Tibial nerve (tissue), 4 donors: ENCODE measurements around the gene ETF1. TPM values are rescaled to one million over a fixed set of nuclear protein-coding genes. Genes with fewer than 3 reads are reported as not detected.

Experiments
- DNase-seq, 2 donors: peaks; one replicate each; pipeline ENCODE4 v3.0.0-alpha.2; 2019; ENCODE audit warnings: low spot score in 2 of 2
- H3K27ac ChIP-seq, 4 donors: fragments of 200-600 bp; sonication (generic) in 3 of 4; one replicate each; pipeline ENCODE4 v1.5.1; 2017 to 2019; ENCODE audit warnings: mild to moderate bottlenecking in 1 of 4
- H3K27me3 ChIP-seq, 2 donors: fragments of 200-600 bp; sonication (generic) in 1 of 2; one replicate each; pipeline versions ENCODE4 v1.5.1 to v1.6.0; 2017 to 2019
- H3K36me3 ChIP-seq, 3 donors: fragments of 200-600 bp; sonication (generic); one replicate each; pipeline ENCODE4 v1.5.1; 2018 to 2019
- H3K4me1 ChIP-seq, 4 donors: fragments of 200-600 bp; sonication (generic) in 3 of 4; one replicate each; pipeline ENCODE4 v1.5.1; 2017 to 2019
- H3K4me3 ChIP-seq, 4 donors: fragments of 200-600 bp; sonication (generic) in 3 of 4; one replicate each; pipeline ENCODE4 v1.5.1; 2017 to 2019; ENCODE audit warnings: mild to moderate bottlenecking in 1 of 4, moderate library complexity in 1 of 4
- H3K9me3 ChIP-seq, 4 donors: fragments of 200-600 bp; sonication (generic) in 3 of 4; one replicate each; pipeline ENCODE4 v1.5.1; 2017 to 2019
- CTCF ChIP-seq, 5 experiments: fragments of 200-600 bp in 3 of 5; fragments of 450-650 bp in 2 of 5; sonication (generic) in 3 of 5; IDR thresholded peaks; one replicate each; pipeline ENCODE4 v1.5.1; 2016 to 2019; ENCODE audit warnings: antibody characterized with exemption in 5 of 5, mild to moderate bottlenecking in 3 of 5, moderate library complexity in 2 of 5
- EP300 ChIP-seq, 2 donors: sonication (generic); formaldehyde crosslinking; IDR thresholded peaks; one replicate each; pipeline ENCODE4 v1.6.1; 2017; ENCODE audit warnings: antibody characterized with exemption in 2 of 2, mild to moderate bottlenecking in 1 of 2
- POLR2A ChIP-seq, 2 donors: fragments of 450-650 bp; IDR thresholded peaks; one replicate each; pipeline ENCODE4 v1.6.1; 2017; ENCODE audit warnings: antibody characterized with exemption in 2 of 2, mild to moderate bottlenecking in 2 of 2, moderate library complexity in 2 of 2
- WGBS, 2 donors: methylation state at CpG; one replicate each; pipeline ENCODE4 v1.1.5; 2018; 5-methylcytosine and 5-hydroxymethylcytosine counted together
- total RNA-seq, 4 donors: library from RNA; depleted of rRNA; stranded (reverse); fragments of >200 nt; gene quantifications; one replicate each; pipeline ENCODE4 v1.1.0, GENCODE V29; 2016

Gene ETF1
- total RNA-seq, 4 donors from 2014 or later: 48.4 to 80.1 (median 58.6) TPM

- TF ChIP-seq POLR2A (IDR thresholded peaks at IDR 0.05): no peak
- TF ChIP-seq EP300 (IDR thresholded peaks at IDR 0.05): no peak
- Histone ChIP-seq H3K36me3 (no peaks in the 10 kb centered on the region), H3K4me1 (peaks cover 0 to 23% (median 15%) of the 10 kb centered on the region in 4 donors), H3K9me3 (no peaks in the 10 kb centered on the region), H3K4me3 (peak overlapping the region; percentile 44 to 61 (median 58)), H3K27me3 (peaks cover 0 to 13% of the 10 kb centered on the region in 2 donors), H3K27ac (peak overlapping the region; percentile 44 to 86 (median 64))
- 12 to 22% methylated on average over 10 of the region's 10 CpGs for WGBS, 2 donors
- DNase-seq: no peak
Observed at GRCh38 chr5:138492560-138493045, 50.4 kb downstream of the ETF1 start.

GRCh38 chr5:138491669-138492559, 51.1 kb downstream of the ETF1 start:
- H3K4me1 ChIP-seq: peaks cover 0 to 23% (median 15%) of the 10 kb centered on the region in 4 donors
- 2 to 5% methylated on average over 26 to 56 of the region's 93 CpGs for WGBS, 2 donors
- peaks cover 0 to 13% of the 10 kb centered on the region in 2 donors for H3K27me3 ChIP-seq
- TF ChIP-seq CTCF (IDR thresholded peaks at IDR 0.05): no peak
- no peak for TF ChIP-seq POLR2A (IDR thresholded peaks at IDR 0.05)
- peak in 1 of 2 donors; percentile 73 for TF ChIP-seq EP300 (IDR thresholded peaks at IDR 0.05)
- DNase-seq: peak; percentile 76 to 78
- H3K36me3 ChIP-seq: no peaks in the 10 kb centered on the region
- H3K9me3 ChIP-seq: no peaks in the 10 kb centered on the region
- H3K27ac ChIP-seq: peak overlapping the region; percentile 44 to 86 (median 64)
- H3K4me3 ChIP-seq: peak overlapping the region; percentile 44 to 61 (median 58)

GRCh38 chr5:138491284-138491648, 51.8 kb downstream of the ETF1 start:
- Histone ChIP-seq H3K36me3 (no peaks in the 10 kb centered on the region), H3K27ac (no peak overlapping the region), H3K4me1 (peaks cover 0 to 23% (median 15%) of the 10 kb centered on the region in 4 donors), H3K27me3 (peaks cover 0 to 13% of the 10 kb centered on the region in 2 donors), H3K4me3 (peak overlapping the region; percentile 44 to 61 (median 58)), H3K9me3 (no peaks in the 10 kb centered on the region)
- TF ChIP-seq POLR2A (IDR thresholded peaks at IDR 0.05): no peak
- no peak for TF ChIP-seq EP300 (IDR thresholded peaks at IDR 0.05)
- no peak for TF ChIP-seq CTCF (IDR thresholded peaks at IDR 0.05)
- 48 to 61% methylated on average over 9 to 11 of the region's 11 CpGs for WGBS, 2 donors
- no peak for DNase-seq

- Histone ChIP-seq H3K4me1 (peaks cover 0 to 23% (median 15%) of the 10 kb centered on the region in 4 donors), H3K9me3 (no peaks in the 10 kb centered on the region), H3K4me3 (no peak overlapping the region), H3K36me3 (no peaks in the 10 kb centered on the region), H3K27me3 (peaks cover 0 to 13% of the 10 kb centered on the region in 2 donors), H3K27ac (no peak overlapping the region)
- 81 to 86% methylated on average over 11 to 12 of the region's 12 CpGs for WGBS, 2 donors
- no peak for DNase-seq
- no peak for TF ChIP-seq POLR2A (IDR thresholded peaks at IDR 0.05)
- TF ChIP-seq EP300 (IDR thresholded peaks at IDR 0.05): no peak
- TF ChIP-seq CTCF (IDR thresholded peaks at IDR 0.05): no peak
Observed at GRCh38 chr5:138490648-138491283, 52.3 kb downstream of the ETF1 start.

- peaks cover 0 to 13% of the 10 kb centered on the region in 2 donors for H3K27me3 ChIP-seq
- DNase-seq: no peak
- peaks cover 0 to 23% (median 15%) of the 10 kb centered on the region in 4 donors for H3K4me1 ChIP-seq
- WGBS, 2 donors: 79% methylated on average over 5 of the region's 5 CpGs
- no peak overlapping the region for H3K4me3 ChIP-seq
- no peak for TF ChIP-seq EP300 (IDR thresholded peaks at IDR 0.05)
- TF ChIP-seq POLR2A (IDR thresholded peaks at IDR 0.05): no peak
- no peak for TF ChIP-seq CTCF (IDR thresholded peaks at IDR 0.05)
- H3K9me3 ChIP-seq: no peaks in the 10 kb centered on the region
- H3K27ac ChIP-seq: no peak overlapping the region
- no peaks in the 10 kb centered on the region for H3K36me3 ChIP-seq
Observed at GRCh38 chr5:138489683-138490061, 53.4 kb downstream of the ETF1 start.
